Loucy (cell line): ENCODE data around the gene TNIP2.

Source experiments
- CTCF ChIP-seq: fragments of 200-600 bp; sonication (generic); conservative IDR thresholded peaks from 2 replicates; pipeline ENCODE4 v1.5.1; 2014; ENCODE audit warnings: mild to moderate bottlenecking, antibody characterized with exemption, low read length
- EZH2phosphoT487 ChIP-seq: fragments of 200-600 bp; IDR thresholded peaks from 2 replicates; pipeline ENCODE4 v1.6.1; 2018; ENCODE audit warnings: antibody characterized with exemption, mild to moderate bottlenecking, moderate library complexity, borderline replicate concordance

- TF ChIP-seq CTCF (no peak), EZH2phosphoT487 (no peak)
These were observed 22.9 kb downstream of the TNIP2 start for GRCh38 chr4:2733001-2733843.
